ENCODE data around the gene EFCAB14. TPM values are rescaled to one million over a fixed set of nuclear protein-coding genes. Genes with fewer than 3 reads are reported as not detected.

EFCAB14 gene
- total RNA-seq, 1 experiment from 2014 or later: 52.5 TPM

- no TSS peak for BruUV-seq (replicated peaks)
- intact Hi-C loops (cut with micrococcal nuclease): no loop called here
- ATAC-seq: no peak
- Histone ChIP-seq H3K4me2 (ENCODE audit: low read length) (no peak within 1 kb of the TSS), H3K9me2 (ENCODE audit: insufficient read depth) (no peaks in the 10 kb centered on the region), H2AFZ (ENCODE audit: low read depth, low read length, poor library complexity, severe bottlenecking) (no peak within 1 kb of the TSS), H3K27ac (ENCODE audit: low read depth, low read length) (no peak within 1 kb of the TSS), H3K4me1 (ENCODE audit: control insufficient read depth in 1 of 2, insufficient read depth in 2 of 2, low read length in 2 of 2) (peaks cover 0 to 18% of the 10 kb centered on the region in 2 experiments; a peak in 3 of 4 replicates), H3K4me3 (replicated peaks in 1 of 2; ENCODE audit: low read depth in 1 of 2, low read length in 2 of 2) (no peak within 1 kb of the TSS), H3K9me3 (ENCODE audit: control insufficient read depth in 1 of 2, insufficient read depth in 1 of 2, low read depth in 1 of 2, low read length in 2 of 2) (no peaks in the 10 kb centered on the region), H3K9ac (ENCODE audit: low read length) (no peak within 1 kb of the TSS), H3K36me3 (ENCODE audit: control insufficient read depth in 1 of 2, insufficient read depth in 2 of 2, low read length in 2 of 2) (peaks cover 0 to 8% of the 10 kb centered on the region in 2 experiments; a peak in 1 of 4 replicates), H4K20me1 (ENCODE audit: insufficient read depth) (no peaks in the 10 kb centered on the region), H3K27me3 (ENCODE audit: insufficient read depth, low read length) (no peaks in the 10 kb centered on the region), H3K79me2 (ENCODE audit: insufficient read depth, low read length) (peaks cover 14% of the 10 kb centered on the region)
- ChIA-PET CTCF (no interaction called here), POLR2A (no interaction called here), RAD21 (ENCODE audit: low non-redundant PET in 1 of 2, low total read pairs in 2 of 2, uncharacterized antibody in 2 of 2, unreplicated experiment in 2 of 2) (no interaction called here)
- TF ChIP-seq YY1 (IDR thresholded peaks at IDR 0.05; ENCODE audit: extremely low read depth, insufficient replicate concordance, low read depth, low read length): no peak
- TF ChIP-seq SIN3A (IDR thresholded peaks at IDR 0.05; ENCODE audit: low read depth): no peak
- TF ChIP-seq ZNF274 (IDR thresholded peaks at IDR 0.05; ENCODE audit: low read depth, low read length): no peak
- no peak for TF ChIP-seq SP1 (IDR thresholded peaks at IDR 0.05; ENCODE audit: low read depth)
- TF ChIP-seq EGR1 (IDR thresholded peaks at IDR 0.05; ENCODE audit: low read depth): no peak
- TF ChIP-seq EZH2phosphoT487 (IDR thresholded peaks at IDR 0.05; ENCODE audit: borderline replicate concordance): no peak
- no peak for TF ChIP-seq TCF7L2 (IDR thresholded peaks at IDR 0.05; ENCODE audit: borderline replicate concordance, extremely low read depth, insufficient read depth, insufficient read length)
- no peak for TF ChIP-seq ZBTB33 (IDR thresholded peaks at IDR 0.05; ENCODE audit: extremely low read depth, insufficient replicate concordance, low read length)
- no peak for TF ChIP-seq RAD21 (IDR thresholded peaks at IDR 0.05; ENCODE audit: low read depth)
- DNase-seq (ENCODE audit: low read depth, low spot score): no peak
Measured at GRCh38 chr1:46671554-46671953, 47.4 kb downstream of the EFCAB14 start, which contains the start of gene TEX38. Gene TEX38, plus strand, starts transcription at chr1:46671854. Its CDS starts 81 bp downstream, at chr1:46671935.
